Lower leg skin (tissue), 3 donors: ENCODE measurements around the gene TOMT.

Experiments
- CTCF ChIP-seq, 3 donors: fragments of 450-650 bp; IDR thresholded peaks; one replicate each; pipeline ENCODE4 v1.5.1; 2016; ENCODE audit warnings: antibody characterized with exemption in 3 of 3, mild to moderate bottlenecking in 3 of 3, moderate library complexity in 2 of 3
- POLR2A ChIP-seq, 2 donors: fragments of 450-650 bp; IDR thresholded peaks; one replicate each; pipeline ENCODE4 v1.6.1; 2016 to 2017; ENCODE audit warnings: antibody characterized with exemption in 2 of 2, mild to moderate bottlenecking in 1 of 2, moderate library complexity in 1 of 2

GRCh38 chr11:72102162-72102561 is 3.6 kb upstream of the TOMT start:
- no peak for TF ChIP-seq CTCF (IDR thresholded peaks at IDR 0.05)
- no peak for TF ChIP-seq POLR2A (IDR thresholded peaks at IDR 0.05)
